GM18519 (cell line): ENCODE data around the gene TRA2B.

Experiments
- ATAC-seq: cut with Tn5 transposase; IDR thresholded peaks from one replicate; pipeline ENCODE4 v1.9.1; 2021; ENCODE audit warnings: mild to moderate bottlenecking, moderate library complexity; ENCODE audit not compliant: unreplicated experiment, low FRiP score

Gene TRA2B

DNA sequence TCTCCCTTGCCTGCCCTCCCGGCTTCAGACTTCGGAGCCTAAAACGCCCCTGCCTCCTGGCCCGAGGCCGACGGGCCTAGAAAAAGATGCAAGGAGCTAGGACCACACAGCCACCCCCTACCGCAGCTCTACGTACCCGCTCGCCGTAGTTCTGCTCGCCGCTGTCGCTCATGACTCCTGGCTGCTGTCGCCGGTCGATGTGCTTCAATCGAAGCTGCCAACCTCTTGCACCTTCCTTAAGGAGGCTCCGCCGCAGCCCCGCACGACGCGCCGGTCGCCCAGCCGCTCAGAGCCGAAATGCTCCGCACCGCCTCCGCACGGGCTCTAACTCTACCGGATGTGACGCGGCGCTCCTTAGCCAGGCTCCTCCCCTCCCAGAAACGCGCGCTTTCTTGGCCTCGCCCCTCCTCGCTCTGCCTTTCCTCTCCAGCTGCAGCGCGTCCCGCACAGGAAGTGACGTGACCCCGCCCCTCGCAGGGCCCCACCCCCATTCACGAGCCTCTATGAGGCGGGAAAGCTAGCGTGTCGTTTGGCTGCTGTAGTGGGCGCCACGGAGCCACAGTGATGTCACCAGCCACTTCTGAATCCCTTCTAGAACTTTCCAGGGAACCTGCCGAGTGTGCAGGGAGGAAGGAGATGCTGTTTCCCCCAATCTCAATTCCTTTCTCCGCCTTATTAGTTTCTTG is at the start of gene TRA2B:
TRA2B (minus strand) TSS at position 326 of the 686 bp plus-strand sequence; CDS start at position 172, 154 bp downstream.
- ATAC-seq: peak; percentile 77

DNA sequence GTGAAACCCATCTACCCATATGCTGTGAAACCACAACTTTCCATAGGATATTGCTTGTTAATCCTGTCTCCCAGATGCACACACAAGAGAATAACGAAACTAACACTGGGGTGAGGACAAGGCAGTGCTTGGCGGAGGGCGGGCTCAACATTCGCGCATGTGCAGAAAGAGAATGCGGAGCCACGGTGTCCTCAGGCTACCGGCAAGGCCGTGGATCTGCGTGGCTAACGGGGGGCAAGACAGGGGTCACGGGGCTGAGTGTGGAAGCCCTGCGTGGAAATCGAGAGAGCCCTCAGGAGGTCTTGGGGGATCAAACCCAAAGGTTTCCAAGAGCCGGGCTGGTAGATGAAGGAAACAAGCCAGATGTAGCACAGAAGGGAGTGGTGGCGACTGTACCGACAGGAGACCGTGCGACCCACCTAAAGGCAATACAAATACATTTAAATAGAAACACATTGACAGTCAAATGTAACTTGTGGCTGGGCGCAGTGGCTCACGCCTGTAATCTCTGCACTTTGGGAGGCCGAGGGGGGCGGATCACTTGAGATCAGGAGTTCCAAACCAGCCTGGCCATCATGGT is 48.5 kb upstream of the TRA2B start:
- ATAC-seq: no peak

DNA sequence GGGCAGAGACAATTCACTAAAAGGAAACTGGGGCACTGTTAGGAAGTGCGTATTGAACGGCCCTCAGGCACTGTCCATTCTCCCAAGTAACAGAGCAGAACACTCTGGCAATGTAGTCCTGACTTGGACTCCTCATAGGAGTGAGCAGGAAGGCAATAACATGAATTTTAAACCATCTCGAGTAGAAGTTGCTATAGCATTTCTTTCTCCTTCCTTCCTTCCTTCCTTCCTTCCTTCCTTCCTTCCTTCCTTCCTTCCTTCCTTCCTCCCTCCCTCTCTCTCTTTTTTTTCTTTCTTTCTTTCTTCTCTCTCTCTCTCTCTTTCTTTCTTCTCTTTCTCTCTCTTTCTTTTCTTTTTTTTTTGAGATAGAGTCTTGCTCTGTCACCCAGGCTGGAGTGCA is 46.4 kb upstream of the TRA2B start:
- ATAC-seq: no peak

DNA sequence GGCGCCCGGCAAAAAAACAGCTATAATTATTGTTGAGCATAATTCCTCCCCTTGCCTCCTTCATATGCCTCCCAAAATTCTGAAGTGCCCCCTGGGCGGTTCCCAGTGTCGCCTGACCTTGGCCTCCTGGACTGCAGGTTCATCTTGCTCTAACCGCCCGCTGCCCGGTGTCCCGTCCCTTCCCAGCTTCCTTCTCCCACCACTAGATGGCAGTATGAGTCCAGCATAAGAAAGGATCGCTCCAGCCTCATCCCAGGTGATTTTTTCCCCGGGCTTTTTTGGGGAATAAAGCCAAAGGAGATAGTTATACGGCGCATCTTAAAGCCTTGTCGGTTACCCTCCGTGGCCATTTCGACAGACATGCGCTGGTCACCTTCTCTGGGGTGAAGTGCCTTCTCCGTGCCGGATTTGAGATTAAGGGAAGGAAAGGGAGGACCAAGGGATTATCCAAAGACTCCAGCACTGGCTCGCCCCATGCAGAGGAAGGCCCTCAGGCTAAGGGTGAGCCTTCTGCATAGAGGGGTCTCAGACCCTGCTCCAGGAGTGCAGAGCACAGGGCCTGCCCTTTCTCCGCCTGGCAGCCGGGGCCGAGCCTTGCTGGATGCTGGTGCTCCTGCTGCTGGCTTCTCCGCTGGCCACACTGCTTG is 45.8 kb upstream of the TRA2B start:
- ATAC-seq: no peak

DNA sequence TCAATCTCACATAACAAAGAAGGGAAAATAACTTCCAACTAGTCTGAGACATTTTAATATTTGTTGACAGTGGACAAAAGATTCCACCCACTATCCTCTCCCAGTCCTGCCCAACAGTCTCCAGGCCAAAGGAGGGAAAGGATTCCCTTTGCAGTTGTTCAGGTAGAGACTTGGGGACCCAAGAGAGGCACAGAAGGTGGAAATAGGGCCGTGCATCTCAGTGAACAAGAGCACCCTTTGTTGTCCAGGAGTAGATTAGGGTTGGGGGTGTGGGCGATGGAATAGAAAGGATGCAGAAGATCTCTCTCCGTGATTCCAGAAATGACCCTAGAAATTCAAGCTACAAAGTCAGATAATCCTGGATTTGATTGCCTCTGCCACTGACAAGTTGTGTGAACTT is 44.8 kb upstream of the TRA2B start:
- no peak for ATAC-seq

DNA sequence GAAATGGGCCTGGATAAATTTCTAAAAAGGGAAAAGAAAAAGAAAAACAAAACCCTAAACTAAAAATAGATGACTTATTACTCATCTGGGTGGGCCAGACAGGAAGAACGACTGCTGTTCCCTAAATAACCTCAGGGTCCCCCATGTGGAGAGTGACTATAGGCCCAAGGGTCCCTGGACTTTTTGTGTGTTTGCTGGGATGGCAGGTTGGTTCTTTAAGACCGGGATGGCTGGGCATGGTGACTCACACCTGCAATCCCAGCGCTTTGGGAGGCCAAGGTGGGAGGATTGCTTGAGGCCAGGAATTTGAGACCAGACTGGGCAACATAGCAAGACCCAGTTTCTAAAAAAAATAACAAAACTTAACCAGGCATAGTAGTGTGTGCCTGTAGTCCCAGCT is 43.8 kb upstream of the TRA2B start:
- ATAC-seq: no peak

DNA sequence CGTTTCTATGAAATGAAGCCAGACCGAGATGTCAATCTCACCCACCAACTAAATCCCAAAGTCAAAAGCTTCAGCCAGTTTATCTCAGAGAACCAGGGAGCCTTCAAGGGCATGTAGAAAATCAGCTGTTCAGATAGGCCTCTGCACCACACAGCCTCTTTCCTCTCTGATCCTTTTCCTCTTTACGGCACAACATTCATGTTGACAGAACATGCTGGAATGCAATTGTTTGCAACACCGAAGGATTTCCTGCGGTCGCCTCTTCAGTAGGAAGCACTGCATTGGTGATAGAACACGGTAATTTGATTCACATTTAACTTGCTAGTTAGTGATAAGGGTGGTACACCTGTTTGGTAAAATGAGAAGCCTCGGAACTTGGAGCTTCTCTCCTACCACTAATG is 41.9 kb upstream of the TRA2B start:
- ATAC-seq: no peak

DNA sequence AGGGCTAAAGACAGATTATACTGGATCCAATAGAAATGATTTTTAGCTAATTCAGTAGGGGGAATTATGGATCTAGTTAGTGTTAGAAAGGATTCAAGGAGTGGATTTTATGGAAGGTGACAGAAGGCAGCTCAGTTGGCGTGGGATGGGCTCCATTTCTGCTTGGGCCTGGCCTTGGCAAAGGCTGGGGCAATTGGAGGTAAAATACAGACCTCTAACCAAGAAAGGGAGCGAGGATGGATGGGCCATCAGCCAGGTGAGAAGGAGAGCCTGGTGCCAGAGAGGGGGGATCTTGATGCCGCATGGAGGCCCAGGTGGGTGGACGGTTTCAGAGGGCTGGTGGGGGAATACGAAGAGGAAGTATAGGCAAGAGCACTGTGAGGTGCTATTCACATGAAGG is 40.7 kb upstream of the TRA2B start:
- ATAC-seq: no peak

DNA sequence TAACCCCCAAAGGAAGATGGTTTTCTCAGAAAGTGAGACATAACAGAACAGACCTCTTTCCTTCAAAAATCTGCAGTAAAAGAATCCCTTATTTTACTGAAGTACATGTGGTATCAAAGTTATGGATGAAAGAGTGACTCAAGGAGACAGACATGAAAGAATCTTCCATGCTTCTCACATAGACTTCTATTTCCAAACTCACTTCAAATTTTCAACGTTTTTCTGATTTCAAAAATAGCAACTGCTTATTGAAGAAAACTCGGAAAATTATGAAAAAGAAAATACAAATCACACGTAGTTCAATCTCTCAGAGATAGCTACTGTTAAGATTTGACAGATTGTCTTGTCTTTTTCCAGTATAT is 39.8 kb upstream of the TRA2B start:
- no peak for ATAC-seq

DNA sequence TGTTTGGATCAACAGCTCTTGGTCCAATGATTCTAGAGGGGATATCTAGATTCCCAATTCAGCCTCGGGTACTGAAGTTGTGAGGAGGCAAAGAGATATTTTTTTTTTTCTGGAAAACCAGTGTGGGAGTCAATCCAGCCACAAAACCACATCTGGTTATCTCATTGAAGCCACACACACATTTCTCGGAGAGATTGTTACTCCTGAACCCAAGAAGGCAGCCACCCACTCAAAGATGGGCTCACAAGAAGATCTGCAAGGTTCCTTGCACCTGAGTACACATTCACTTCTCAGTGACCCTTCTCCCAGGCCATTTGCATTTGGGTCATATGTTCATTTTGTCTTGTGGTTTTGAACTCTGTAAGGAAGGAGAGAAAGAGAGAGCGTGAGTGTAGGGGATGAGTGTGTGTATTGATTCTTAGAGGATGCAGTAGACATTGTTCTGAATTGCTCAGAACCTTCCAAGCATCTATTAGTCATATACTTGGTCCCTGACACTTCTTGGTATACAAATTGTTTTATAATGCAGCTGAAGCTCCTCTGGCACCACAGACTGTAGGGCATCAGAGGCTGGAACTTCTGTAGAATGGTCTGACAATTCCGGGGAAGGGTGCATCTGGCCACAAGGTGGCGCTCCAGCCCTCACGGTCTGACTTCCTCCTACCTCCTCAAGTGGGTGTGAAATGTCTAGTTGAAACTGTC is 39.3 kb upstream of the TRA2B start:
- ATAC-seq: peak; percentile 67

DNA sequence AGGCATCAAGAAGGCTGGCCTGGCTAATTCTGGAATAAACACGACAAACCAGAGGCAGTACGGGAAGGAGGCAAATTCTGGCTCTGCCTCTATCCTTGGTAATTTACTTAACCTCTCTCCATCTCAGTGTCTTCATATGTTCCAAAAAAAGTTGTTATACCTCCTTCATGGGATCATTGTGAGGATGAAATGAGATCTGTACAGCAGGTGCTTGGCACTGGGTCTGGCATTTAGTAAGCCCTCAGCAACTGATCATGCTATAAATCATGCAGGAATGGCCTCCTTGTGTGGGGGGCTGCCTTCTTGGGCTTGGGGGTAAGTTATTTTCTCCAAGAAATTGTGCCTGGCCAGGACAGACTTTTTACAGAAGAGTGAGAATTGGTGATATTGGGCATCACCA is 38.3 kb upstream of the TRA2B start:
- no peak for ATAC-seq

DNA sequence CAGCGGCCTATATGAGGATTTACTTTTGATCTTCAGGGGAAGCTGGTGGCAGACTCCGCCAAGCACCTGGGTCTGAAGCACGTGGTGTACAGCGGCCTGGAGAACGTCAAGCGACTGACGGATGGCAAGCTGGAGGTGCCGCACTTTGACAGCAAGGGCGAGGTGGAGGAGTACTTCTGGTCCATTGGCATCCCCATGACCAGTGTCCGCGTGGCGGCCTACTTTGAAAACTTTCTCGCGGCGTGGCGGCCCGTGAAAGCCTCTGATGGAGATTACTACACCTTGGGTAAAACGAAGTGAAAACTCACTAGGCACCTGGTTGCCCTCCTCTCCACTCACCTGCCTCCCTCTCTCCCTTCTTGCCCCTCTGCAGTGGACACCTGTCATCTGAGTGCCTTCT is 33.8 kb upstream of the TRA2B start:
- ATAC-seq: no peak

DNA sequence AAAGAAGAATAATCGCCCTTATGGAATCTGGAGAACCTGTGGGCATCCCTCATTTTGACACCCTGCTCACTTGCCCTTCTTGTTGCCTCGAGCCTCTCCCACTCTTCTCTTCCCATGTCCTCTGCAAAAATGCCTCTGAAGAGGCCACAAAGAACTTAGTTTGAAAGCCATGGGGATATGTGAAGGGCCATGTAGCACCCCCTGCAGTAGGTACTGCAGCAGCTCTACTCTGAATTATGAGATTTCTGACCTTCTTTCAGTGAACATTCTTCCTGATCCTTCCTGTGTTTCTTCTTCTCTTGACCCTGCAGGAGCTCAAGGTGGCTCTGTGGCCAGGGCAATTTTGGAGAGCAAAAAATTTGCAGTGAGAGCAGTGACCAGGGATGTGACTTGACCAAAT is 30.4 kb upstream of the TRA2B start:
- no peak for ATAC-seq

DNA sequence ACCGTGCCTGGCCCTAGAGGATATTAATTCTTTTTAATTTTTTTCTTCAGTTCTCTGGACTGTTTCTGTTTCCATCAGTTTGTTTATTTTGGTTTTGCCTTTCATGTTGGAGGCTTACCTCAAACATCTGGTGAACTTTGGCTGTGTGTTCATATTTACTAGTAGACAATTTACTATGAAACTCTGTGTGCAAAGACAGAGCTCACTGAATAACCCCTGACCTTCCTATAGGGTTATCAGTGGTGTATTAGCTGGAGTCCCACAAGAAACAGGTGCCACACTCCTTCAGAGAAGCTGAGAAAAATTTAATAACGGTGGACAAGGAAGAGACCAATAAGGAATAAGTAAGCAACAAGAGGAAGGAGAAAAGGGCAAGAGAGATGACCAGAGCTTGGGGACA is 28.8 kb upstream of the TRA2B start:
- ATAC-seq: no peak

DNA sequence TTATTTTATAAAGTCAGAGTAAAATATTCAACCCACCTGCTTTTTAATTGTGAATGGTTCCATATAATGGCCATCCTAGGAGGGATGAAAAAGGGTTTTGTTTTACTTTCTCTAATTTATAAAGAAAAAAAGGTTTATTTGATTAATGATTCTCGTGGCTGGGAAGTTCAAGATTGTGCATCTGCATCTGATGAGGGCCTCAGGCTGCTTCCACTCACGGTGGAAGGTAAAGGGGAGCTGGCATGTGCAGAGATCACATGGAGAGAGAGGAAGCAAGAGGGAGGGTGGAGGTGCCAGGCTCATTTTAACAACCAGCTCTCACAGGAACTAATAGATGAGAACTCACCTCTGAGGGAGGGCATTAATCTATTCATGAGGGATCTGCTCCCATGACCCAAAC is 27.7 kb upstream of the TRA2B start:
- ATAC-seq: no peak

DNA sequence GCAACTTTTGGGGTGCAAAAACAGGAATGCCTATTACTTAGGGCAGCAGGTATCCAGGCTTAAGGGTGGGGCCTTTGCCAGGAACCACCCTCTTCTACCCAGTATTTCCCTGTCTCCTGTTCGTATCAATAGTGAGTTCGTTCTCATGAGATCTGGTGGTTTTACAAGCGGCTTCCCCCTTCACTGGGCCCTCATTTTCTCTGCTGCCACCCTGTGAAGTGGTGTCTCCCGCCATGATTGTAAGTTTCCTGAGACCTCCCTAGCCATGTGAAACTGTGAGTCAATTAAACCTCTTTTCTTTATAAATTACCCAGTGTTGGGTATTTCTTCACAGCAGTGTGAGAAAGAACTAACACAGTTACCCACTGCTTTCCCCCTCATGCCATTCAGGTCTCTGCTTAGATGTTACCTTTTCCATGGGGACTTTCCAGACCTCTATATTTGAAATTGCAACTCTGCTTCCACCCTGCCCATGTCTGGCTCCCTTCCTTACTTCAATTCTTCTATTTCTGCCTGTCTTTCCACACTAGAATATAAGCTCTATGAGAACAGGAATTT is 23.9 kb upstream of the TRA2B start:
- ATAC-seq: no peak

DNA sequence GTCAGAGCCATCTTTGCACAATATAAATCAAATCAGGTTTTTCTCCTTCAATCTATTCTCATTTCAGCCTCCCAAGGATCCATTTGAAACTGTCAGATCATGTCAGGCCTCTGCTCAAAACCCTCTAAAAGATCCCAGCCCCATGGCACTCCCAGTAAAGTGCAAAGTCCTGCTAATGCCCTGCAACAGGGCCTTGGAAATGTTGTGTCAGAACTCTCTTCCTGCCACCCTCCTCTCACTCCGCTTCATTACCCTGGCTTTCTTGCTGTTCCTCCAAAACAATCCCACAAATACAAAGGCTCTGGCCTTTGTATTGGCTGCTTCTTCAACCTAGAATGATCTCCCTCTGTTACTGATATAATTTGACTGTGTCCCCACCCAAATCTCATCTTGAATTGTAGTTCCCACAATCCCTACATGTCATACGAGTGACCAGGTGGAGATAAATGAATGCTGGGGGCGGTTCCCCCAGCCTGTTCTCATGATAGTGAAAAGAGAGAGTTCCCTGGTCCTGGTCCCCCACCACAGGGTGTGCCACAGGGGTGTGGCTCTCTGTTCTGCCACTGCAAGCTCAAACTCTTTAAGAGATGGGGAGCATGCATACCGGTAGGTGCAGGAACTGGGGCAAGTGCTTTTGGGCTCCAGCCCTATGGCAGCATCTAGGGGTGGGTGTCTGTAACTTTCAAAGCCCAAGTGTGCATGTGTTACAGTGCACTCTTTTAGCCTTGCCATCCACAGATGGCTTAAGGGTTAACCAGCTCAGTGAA is 22.9 kb upstream of the TRA2B start:
- no peak for ATAC-seq

DNA sequence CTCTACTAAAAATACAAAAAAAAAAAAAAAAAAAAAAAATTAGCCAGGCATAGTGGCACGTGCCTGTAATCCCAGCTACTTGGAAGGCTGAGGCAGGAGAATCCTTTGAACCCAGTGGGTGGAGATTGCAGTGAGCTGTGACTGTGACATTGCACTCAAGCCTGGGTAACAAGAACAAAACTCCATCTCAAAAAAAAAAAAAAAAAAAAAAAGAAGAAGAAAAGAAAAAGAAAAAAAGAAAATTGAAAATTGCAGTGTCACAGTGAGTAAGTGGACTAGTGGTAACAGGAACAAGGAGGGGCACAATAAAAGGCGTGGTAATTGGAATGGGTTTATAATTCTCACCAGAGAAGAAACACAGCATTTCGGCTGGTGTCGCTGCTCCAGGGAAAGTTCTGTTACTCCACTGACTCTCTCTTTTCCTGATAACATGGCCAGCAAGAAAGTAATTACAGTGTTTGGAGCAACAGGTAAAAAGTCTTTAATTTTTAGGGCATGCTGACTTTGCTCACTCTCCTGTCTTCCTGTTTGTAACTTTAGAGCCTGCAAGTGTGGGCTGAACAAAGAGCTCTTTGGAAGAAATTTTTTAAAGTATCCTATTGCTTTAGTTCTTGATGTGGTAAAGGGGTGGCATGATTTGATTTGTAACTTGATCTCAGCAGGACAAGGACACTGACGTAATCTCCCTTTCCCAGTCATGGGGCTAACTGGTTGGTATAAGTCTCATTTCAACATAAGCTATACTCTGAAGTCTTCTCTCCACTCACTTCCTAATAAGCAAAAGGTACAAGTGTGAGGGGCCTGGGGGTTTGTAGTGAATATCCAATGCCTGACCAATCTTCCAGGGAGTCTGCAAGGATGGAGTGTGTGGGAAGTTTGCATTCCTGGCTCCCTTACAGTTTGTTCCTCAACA is 22.1 kb upstream of the TRA2B start:
- no peak for ATAC-seq

DNA sequence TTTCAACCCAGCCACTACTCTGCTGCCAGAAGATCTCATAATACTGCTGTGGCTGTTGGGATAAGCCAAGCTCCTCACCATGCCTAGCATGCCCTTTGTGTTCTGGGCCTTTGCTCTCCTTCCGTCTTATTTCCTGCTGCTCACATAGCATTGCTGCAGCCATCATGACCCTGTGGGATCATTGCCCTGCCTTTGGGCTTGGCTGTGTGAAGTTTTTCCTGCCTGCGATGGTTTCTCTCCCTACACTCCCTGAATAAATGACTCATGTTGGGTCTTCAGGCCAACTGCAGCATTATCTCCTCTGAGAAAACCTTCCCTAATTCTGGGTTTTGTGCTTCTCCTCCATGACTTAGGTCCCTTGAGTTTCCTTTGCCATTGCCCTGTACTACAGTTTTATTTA is 20.8 kb upstream of the TRA2B start:
- no peak for ATAC-seq

DNA sequence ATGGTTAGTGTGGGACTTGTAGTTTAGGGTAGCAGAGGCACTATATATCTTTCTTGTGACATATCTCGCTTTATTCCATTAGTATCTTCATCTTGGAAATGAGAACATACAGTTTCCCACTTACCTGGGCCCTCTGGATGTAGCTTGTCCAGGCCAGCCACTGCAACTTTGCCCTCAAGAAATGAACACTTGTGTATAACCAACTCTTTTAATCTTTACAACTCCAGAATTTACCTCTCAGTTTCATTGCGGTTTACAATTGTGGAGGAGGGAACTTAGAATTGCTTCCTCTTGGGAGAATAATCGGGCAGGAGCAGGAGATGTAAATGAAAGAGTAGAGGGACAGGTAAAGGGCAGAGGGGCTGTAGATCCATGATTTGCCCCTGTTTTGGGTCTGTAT is 18.4 kb upstream of the TRA2B start:
- ATAC-seq: no peak
